Measurements from ENCODE around the gene DLGAP1. TPM values are rescaled to one million over a fixed set of nuclear protein-coding genes. Genes with fewer than 3 reads are reported as not detected.

DLGAP1 gene
- total and polyA plus RNA-seq, 10 of the 15 experiments (the other 5 are each of a cell fraction or from before 2014, with no cell fraction given) = 0.23 to 27.6 (median 1.9) TPM

- Histone ChIP-seq H3K9ac (ENCODE audit: control insufficient read depth, insufficient read depth, low read length) (no peak overlapping the region), H2AFZ (ENCODE audit: control insufficient read depth, low read depth, low read length) (no peak overlapping the region), H3K36me3 (ENCODE audit: control insufficient read depth in 2 of 2, insufficient read depth in 2 of 2, low read length in 1 of 2) (no peaks in the 10 kb centered on the region; a peak in 1 of 4 replicates), H3K9me3 (replicated peaks; ENCODE audit: control insufficient read depth, insufficient read depth, low read length) (no peaks in the 10 kb centered on the region), H3K4me3 (no peak overlapping the region), H3K4me2 (ENCODE audit: control insufficient read depth, insufficient read depth) (no peak overlapping the region), H4K20me1 (ENCODE audit: control insufficient read depth, insufficient read depth) (no peaks in the 10 kb centered on the region), H3K4me1 (ENCODE audit: control insufficient read depth, insufficient read depth, low read length) (no peaks in the 10 kb centered on the region), H3K79me2 (ENCODE audit: control insufficient read depth, insufficient read depth, low read length) (no peaks in the 10 kb centered on the region), H3K27me3 (replicated peaks in 1 of 2; ENCODE audit: control insufficient read depth in 2 of 2, insufficient read depth in 2 of 2, low read length in 1 of 2) (no peaks in the 10 kb centered on the region), H3K27ac (ENCODE audit: control insufficient read depth, insufficient read depth) (no peak overlapping the region)
- intact Hi-C loops (cut with micrococcal nuclease; ENCODE audit: unreplicated experiment) = no loop called here
- in situ Hi-C loops (cut with MboI) = no loop called here
- RAD21 ChIA-PET (ENCODE audit: unreplicated experiment) = interaction anchor here (1.4 kb wide), 1 partner anchor 26 kb away, joined by 3 read pairs; no protein-coding TSS in a partner anchor
- TF ChIP-seq CBX5 (IDR thresholded peaks at IDR 0.05; ENCODE audit: low read depth) (no peak), PAX5 (IDR thresholded peaks at IDR 0.05; ENCODE audit: borderline replicate concordance, low read depth, low read length) (no peak), GABPA (IDR thresholded peaks at IDR 0.05; ENCODE audit: low read depth) (no peak), ZNF274 (IDR thresholded peaks at IDR 0.05; ENCODE audit: insufficient read depth, insufficient read length) (no peak), KAT2A (conservative IDR thresholded peaks at IDR 0.05; ENCODE audit: control insufficient read depth, low read depth, low read length) (no peak), EZH2 (IDR thresholded peaks at IDR 0.05; ENCODE audit: borderline replicate concordance, control insufficient read depth, low read depth, low read length) (no peak)
- TF ChIP-seq, protein P1, sequence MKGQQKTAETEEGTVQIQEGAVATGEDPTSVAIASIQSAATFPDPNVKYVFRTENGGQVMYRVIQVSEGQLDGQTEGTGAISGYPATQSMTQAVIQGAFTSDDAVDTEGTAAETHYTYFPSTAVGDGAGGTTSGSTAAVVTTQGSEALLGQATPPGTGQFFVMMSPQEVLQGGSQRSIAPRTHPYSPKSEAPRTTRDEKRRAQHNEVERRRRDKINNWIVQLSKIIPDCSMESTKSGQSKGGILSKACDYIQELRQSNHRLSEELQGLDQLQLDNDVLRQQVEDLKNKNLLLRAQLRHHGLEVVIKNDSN (IDR thresholded peaks at IDR 0.05; ENCODE audit: borderline replicate concordance, extremely low read length, insufficient read depth, low read depth, low read length) = no peak
- TF ChIP-seq, protein P2, sequence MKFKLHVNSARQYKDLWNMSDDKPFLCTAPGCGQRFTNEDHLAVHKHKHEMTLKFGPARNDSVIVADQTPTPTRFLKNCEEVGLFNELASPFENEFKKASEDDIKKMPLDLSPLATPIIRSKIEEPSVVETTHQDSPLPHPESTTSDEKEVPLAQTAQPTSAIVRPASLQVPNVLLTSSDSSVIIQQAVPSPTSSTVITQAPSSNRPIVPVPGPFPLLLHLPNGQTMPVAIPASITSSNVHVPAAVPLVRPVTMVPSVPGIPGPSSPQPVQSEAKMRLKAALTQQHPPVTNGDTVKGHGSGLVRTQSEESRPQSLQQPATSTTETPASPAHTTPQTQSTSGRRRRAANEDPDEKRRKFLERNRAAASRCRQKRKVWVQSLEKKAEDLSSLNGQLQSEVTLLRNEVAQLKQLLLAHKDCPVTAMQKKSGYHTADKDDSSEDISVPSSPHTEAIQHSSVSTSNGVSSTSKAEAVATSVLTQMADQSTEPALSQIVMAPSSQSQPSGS (IDR thresholded peaks at IDR 0.05; ENCODE audit: low read length) = no peak
- CTCF ChIA-PET = interaction anchor here (0.8 to 1.7 kb wide), 6 partner anchors 12 to 161 kb away, joined by 3 to 7 read pairs (median 3); no protein-coding TSS in a partner anchor
- no peak for ATAC-seq
- 0% methylated on average over 4 of the region's 4 CpGs for WGBS (ENCODE audit: insufficient coverage, insufficient replicate concordance, low lambda C conversion rate, missing lambda C conversion rate)
- no peak for DNase-seq (ENCODE audit: low read depth, low spot score)
- POLR2A ChIA-PET = no interaction called here
- SMC1A ChIA-PET (ENCODE audit: uncharacterized antibody, unreplicated experiment) = interaction anchor here (1.1 to 1.9 kb wide), 3 partner anchors 10 to 36 kb away, joined by 3 to 7 read pairs (median 5); no protein-coding TSS in a partner anchor
- FAIRE-seq = no peak
- BruUV-seq (replicated peaks) = no TSS peak
Measured at GRCh38 chr18:3932276-3932675, 522.8 kb downstream of the DLGAP1 start.
